NCI-H2196 (cell line): ENCODE measurements around the gene SYNJ2.

Source experiments
- DNase-seq: peaks from one replicate; lab custom pipeline; 2025; ENCODE audit not compliant: unreplicated experiment; lab: John Stamatoyannopoulos, UW

SYNJ2 gene

DNA sequence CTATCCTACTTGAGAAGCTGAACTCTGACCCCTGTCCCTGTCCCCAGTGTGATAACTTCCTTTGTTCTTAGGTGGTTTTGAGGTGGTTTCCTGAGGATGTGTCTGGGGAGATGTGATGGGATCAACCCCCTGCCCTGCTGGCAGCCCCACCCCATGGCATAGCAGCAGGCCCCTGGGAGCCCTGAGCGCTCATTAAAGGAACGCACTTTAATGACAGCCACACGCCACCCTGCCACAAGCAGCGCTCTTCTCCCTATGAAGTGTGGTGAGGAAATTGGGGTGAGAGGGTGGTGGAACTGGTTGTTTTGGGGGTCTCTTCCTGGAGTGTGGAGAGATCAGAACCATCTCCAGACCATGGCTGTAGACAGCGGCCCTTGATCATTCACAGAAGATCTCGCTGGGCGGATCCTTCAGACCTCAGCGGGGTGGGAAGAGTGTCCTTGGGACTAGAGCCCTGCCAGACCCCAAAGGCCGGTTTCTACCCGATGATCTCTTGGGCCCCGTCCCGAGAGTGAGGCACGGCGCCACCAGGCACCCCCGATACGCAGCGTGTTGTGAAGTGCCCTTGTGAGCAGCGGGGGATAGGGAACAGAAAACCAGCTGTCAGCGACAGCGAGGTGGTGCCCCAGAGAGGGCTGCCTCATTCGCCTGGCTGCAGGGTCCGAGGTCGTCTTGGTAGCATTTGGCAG is 45.4 kb downstream of the SYNJ2 start:
- no peak for DNase-seq

DNA sequence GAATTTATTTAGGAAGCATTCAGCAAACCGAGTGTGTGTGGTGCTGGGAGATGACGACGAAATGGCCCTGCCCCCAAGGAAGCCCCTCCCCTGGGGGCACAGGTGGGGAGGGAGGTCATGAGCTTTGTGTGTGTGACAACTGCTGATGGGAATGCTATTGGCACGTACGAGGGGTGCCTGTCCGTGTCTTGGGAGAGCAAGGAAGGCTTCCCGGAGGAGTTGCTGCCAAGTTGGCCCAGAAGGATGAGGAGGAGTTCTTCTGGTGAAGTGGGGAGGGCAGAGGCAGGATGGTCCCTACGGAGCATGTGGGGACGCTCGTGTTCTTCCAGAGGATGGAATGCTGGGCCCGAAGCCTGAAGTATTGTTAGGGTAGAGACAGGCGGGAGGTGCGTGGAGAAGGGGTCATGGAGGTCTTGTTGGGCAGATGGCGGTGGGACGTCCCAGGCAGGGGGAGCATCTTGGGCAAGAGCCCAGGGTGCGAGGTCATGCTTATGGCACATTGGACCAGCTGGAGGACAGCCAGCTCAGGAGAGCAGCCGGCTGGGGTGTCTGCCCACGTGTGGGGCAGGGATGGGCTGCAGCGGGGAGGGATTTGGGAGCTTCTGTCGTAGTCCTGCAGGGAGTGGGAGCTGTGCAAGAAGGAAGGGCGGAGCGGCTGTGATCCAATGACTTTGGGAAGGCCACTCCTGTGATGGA is 46.1 kb downstream of the SYNJ2 start:
- DNase-seq: no peak

DNA sequence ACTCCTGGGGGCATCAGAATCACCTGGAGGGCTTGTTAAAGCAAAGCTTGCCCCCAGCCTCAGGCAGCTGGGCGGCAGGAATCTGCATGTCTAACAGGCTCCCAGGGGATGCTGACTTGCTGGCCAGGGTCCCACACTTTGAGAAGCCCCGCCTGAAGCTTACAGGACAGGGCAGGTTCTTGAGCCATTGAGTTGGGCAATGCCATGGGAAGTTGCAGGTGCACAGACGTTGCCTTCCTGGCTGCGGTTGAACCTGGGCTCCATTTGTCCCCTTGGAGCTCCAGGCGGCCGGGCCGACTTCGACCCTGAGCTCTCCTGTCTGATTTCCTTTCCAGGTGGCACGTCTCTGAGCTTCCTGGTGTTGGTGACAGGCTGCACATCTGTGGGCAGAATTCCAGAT is 46.8 kb downstream of the SYNJ2 start:
- no peak for DNase-seq

DNA sequence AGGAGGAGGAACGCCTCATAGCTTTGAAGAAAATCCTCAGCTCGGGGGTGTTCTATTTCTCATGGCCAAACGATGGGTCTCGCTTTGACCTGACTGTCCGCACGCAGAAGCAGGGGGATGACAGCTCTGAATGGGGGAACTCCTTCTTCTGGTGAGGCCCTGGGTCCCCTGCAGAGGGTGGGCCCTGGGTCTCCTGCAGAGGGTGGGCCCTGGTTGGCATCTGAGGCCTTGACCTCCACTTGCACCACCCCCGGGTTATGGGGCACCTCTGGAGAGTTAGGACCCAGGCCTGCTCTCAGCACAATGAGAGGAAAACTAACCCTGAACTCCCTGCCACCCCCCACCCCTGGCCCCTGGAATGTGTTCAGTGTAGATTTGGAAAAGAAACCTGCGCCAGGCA is 47.2 kb downstream of the SYNJ2 start:
- no peak for DNase-seq

DNA sequence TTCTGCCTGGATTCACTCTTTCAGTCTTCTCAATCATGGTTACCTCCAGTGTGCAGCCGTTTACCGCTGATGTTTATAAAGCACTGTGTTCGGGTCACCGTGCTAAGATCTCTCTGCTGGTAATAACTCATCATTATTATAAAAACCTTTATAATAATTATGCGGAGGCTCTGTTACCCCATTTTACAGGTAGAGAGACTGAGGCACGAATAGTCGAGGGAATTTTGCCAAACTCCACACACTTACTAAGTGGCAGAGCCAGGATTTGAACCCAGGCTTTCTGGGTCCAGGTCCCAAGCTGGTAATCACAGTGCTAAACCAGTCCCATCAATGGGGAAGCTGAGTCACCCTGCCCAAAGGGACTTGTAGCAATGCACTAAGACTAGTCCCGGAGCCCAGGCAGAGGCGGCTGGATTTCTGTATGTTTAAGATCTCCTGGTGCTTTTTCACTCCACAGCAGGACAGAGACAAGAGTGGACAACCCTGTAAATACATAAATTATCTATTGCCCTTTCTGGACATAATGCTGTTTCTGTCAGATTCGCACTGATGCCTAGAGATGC is 48.1 kb downstream of the SYNJ2 start:
- DNase-seq: no peak

DNA sequence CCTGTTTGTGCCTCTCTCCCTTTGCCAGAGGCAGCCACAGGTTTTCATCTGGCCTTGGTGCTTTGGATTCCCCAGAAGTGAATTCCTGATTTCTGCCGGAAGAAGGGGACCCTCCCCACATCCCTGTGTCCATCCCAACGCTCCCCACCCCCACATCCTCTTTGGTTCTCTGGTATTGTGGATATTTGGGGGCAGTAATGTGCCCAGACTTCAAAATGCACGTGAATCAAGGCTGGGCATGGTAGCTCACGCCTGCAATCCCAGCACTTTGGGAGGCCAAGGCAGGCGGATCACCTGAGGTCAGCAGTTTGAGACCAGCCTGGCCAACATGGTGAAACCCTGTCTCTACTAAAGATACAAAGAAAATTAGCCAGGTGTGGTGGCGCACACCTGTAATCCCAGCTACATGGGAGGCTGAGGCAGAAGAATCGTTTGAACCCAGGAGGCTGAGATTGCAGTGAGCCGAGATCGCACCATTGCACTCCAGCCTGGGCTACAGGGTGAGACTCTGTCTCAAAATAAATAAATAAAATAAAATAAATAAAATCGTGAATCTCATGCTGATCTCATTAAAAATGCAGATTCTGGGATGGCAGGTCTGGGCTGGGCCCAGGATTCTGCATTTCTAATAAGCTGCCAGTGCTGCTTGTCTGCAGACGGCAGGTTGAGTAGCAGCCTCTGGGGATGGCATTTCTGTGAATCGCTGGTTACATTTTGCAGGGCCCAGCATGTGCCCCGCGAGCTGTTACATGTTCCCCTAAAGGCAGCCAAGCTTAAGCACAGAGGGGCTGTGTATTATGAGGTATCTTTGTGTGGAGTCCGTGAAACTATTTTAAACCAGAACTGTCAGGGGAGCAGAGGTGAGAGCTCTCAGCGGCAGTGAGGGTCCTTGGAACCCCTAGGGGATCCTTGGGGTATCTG is 49.0 kb downstream of the SYNJ2 start:
- no peak for DNase-seq

DNA sequence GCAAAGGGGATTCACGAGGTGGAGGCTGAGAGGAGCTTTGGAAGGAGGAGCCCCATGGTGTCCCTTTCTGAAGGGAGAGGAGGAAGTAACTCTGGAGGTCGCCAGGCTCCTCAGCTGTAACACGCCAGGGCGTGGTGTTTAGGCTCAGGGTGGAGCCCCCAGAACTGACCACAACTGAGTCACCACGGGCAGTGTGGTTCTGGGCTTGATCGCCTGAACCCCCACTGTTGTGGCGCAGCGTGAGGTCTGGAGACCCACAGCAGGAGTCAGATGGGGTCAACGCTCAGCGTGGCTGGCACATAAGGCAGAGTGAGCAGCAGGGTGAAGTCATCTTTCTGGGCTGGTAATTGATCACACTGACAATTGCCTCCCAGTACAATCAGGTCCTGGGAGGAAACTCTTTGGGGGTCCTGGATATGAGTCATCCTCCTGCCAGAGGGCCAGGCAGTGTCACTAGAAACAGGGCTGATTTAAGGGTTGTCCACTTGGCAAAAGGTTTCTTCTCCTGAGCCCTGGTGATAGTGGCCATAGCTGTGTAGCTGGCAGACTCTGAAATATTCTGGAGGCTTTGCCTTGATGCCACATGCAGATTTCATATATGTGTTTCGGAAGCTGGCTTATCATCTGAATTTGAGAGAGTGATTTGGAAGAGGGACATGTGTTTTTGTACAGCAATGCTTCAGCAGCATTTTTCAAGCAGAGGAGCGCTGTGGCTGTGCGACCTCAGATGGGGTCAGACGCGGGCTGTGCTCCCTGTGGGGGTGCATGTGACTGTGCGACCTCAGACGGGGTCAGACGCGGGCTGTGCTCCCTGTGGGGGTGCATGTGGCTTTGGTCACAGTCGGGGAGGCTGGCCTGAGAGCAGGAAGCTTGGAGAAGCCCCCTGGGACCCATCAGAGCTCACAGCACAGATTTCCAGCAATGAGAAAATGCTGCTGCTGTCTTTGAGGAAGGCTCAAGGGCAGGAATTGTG is 50.0 kb downstream of the SYNJ2 start:
- DNase-seq: no peak

DNA sequence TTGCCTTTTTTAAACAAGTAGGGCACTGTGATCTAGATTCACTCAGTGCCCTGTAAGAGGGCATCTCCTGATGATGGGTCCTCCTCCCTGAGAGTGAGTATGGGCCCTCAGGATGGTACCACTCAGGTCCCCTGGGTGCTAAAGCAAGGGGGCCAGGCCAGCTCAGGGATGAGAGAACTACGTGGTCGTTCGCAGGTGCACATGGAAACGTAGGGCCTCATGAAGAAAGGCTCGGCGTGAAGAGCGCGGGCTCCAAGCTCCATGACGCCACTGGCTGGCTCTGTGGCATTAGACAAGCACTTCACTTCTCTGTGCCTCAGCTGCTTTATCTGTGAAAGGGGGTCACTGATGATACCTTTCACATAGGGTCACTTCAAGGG is 50.7 kb downstream of the SYNJ2 start:
- DNase-seq: no peak

DNA sequence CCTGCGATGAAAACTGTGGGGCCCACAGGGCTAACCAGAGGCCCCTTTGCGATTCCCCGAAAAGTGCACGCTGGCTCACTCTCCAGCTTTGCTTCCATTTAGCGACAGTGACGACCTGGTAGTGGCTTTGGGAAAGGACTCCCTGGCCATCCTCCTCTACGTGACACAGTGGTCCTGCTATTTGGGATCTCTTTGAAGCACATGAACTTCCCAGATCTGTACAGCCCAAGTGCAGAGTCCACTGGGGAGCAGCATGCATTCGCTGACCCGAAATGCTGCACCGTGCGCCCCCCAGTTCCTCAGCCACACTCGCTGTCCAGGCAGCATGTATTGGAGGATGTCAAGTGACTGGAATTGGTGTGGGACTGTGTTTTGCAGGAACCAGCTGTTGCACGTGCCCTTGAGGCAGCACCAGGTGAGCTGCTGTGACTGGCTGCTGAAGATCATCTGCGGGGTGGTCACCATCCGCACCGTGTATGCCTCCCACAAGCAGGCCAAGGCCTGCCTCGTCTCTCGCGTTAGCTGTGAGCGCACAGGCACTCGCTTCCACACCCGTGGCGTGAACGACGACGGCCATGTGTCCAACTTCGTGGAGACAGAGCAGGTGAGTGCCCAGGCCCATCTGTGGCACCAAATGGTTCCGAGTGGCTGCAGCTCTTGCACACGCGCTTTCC is 51.6 kb downstream of the SYNJ2 start:
- no peak for DNase-seq

DNA sequence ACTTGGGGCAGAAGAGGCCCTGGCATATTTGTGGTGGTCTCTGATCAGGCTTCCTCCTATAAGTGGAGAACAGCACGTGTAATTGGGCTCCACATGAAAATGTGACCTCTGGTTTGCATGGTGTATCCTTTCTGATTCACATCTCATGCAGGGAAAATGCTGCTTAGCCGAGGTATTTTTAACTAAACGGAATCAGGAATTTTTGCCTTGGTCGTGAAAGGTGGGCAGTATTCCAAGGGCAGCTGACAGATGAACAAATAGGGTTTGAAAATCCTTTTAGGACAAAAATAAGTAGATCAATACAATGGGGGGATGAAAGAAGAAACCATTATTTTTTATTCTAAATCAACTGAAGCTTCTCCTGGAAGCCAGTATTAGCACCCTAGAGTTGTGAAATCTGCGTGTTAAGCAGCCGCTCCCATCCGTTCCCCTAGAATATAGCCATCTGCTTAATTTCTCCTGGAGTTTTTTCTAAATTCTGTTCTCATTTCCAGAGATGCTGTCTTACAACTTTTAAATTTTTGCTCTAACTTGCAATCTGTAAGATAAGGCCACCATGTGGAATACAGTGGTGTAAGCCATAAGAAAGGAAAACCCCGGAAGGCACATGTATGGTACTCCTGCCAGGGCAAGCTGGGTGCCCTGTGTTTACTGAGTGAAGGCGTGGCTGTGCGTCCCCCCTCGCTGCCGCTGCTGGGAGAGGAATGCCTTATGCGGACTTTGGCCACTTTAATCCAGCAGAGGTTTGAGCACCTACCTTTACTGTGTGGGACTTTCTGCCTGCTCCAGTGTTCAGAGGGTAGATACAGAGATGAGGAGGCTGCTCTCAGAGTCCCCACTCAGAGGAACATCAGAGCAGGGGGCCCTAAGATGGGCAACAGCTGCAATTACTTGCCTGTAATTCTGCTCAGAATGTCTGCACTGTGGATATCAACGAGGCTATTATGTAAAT is 52.4 kb downstream of the SYNJ2 start:
- DNase-seq: no peak

DNA sequence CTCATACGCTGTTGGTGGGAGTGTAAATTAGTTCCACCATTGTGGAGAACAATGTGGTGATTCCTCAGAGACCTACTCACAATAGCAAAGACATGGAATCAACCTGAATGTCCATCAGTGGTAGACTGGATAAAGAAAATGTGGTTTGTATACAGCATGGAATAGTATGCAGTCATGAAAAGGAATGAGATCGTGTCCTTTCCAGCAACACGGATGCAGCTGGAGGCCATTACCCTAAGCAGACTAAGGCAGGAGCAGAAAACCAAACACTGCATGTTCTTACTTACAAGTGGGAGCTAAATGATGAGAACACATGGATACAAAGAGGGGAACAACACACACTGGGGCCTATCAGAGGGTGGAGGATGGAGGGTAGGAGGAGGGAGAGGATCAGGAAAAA is 54.6 kb downstream of the SYNJ2 start:
- DNase-seq: no peak

DNA sequence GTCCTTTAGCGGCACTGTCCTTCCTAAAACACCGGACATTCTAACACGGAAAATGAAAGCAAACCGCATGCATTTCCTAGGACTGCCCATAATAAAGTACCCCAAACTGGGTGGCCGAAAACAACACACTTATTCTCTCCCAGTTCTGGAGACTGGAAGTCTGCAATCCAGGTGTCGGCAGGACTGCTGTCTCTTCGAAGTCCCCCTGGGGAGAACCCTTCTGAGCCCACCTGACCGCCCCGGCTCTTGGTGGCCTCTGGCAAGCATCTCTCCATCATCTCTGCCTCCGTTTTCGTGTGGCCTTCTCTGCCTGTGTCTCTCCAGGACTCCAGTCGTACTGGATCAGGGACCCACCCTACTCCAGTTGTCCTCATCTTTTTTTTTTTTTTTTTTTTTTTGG is 55.4 kb downstream of the SYNJ2 start:
- DNase-seq: no peak

DNA sequence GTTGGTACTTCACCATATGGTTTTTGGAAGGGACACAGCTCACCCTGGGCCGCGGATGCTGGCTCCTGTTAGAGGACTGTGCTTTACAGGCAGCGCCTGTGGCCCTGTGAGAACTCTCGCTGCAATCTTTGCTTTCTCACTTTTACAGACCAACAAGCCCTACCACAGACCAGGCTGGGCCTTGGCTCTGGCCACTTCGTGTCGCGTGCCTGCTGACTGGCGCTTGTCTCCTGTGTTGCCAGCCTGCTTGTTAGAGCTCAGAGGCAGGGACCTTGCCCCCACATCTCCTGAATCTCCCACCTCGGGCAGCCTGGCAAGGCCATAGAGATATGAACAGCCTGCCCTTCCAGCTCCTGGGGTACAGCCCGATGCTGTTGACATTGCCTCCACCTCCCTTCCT is 56.1 kb downstream of the SYNJ2 start:
- no peak for DNase-seq

DNA sequence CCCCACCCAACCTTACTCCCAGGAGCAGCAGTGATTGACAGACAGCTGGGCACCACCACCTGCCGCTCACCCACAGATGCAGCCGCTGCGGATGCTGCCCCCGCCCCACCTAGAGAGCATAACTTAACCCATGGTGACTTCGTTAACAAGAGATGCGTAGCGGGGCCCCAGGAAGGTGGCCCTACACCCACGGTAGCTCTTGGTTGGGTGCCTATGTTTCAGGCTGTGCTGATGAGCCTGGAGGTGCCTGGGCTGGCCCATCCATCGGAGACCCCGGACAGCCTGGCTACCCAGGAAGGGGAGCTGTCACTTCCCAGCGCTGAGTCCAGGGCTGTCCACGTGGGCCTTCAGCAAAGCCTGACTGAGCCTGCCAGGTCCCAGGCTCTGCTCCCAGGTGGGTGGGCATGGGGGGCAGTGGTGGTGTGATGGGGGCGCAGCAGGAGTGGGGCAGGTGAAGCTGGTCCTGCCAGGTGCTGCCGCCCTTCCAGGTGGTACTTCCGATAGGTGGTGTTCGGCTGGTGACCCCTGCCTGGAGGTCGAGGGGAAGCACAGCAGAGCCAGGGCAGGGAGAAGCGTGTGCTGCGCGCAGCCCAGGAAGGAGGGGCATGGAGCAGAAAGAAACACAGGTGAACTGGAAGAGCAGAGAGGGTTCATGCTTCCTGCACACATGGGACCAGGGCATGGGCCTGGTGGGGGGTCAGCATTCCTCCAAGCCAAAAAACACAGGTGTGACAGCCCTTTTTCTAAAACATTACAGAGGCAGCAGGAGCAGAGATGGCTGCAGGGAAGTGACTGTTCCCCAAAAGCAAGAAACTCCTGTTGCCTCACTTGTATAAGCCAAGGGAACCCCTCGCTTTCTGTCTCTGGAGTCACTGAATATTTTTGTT is 56.9 kb downstream of the SYNJ2 start:
- DNase-seq: no peak

DNA sequence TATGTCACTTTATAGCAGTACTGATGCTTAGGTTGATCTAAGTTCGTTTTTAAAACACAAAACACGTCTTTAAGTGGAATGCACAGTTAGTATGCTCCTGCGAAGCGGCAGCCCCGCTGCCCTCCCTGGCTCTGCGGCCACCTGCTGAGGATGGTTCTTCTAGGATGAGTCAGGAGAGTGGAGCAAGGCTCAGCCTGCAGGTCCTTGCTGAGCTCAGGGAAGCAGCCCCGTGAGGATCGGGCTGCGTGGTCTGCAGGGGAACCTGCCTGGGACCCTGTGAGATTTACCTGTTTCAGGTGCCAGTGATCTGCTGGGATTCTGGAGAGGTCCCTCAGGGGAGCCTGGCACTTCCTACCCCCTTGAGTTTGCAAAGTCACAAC is 57.5 kb downstream of the SYNJ2 start:
- no peak for DNase-seq

DNA sequence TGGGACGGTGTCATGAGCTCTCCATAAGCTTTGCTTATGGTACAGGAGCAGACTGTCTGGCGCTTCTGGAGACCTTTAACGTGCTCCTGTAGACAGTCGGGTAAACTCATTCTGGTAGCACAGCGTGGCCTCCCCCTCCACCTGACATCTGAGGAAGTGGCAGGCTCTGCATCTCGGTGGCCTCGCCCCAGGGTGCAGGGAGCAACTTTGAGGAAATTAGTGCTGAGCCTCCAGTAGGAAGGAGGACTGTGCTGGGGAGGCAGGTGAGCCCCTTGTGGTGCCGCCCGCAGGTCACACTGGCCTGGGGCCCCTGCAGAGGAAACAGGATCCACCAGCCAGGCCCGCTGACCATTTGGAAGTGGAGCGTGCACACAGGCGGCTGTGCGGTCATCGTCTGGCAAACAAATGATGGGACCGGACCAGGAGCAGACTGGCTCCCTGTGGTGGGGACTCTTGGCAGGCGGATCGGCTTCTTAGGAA is 57.9 kb downstream of the SYNJ2 start:
- no peak for DNase-seq

DNA sequence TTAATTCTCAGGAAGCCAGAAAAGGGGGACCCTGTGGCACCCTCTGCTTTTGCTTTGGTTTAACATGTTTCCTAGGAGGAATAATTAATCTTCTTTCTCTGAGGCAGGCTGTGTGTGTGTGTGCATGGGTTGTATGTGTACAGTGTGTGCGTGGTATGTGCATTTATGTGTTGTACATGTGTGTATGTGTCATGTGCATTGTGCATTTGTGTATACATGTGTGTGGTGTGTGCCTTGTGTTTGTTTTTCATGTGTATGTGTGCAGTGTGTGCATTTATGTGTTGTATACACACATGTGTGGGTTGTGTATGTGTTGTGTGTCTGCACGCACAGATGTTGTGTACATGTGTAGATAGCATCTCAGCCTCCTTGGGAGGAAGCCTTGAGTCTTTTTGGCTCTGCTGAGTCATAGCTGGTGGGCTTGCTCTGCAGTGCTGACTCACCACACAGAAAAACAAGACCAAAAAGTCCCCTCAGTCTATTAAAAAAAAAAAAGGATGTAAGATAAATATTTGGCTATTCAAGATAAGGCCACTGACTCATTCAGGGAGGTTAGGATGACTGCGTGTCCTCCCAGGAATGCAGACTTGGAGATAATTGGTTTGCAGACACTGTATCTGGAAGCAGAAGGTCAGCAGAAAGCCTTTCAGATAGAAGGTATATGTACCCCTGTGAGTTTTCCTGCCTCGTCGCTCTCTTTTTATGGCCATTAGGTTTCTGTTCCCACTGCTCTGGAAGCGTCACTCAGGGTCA is 58.6 kb downstream of the SYNJ2 start:
- DNase-seq: no peak
